GM12864 (cell line): ENCODE measurements around the gene MISP.

Source experiments
- DNase-seq: peaks from one replicate; pipeline ENCODE4 v3.0.0-alpha.2; 2011; ENCODE audit warnings: low read depth
- H3K4me3 ChIP-seq: 2 replicates; pipeline ENCODE4 v1.5.1; 2011; ENCODE audit warnings: mild to moderate bottlenecking, low read depth, low read length, control low read depth
- TF ChIP-seq, protein P1 (sequence below): IDR thresholded peaks from 2 replicates; pipeline ENCODE4 v1.5.1; 2011; ENCODE audit warnings: low read depth, mild to moderate bottlenecking, moderate library complexity, low read length, control low read depth, inconsistent platforms; ENCODE audit errors: missing control alignments

MISP gene

DNA sequence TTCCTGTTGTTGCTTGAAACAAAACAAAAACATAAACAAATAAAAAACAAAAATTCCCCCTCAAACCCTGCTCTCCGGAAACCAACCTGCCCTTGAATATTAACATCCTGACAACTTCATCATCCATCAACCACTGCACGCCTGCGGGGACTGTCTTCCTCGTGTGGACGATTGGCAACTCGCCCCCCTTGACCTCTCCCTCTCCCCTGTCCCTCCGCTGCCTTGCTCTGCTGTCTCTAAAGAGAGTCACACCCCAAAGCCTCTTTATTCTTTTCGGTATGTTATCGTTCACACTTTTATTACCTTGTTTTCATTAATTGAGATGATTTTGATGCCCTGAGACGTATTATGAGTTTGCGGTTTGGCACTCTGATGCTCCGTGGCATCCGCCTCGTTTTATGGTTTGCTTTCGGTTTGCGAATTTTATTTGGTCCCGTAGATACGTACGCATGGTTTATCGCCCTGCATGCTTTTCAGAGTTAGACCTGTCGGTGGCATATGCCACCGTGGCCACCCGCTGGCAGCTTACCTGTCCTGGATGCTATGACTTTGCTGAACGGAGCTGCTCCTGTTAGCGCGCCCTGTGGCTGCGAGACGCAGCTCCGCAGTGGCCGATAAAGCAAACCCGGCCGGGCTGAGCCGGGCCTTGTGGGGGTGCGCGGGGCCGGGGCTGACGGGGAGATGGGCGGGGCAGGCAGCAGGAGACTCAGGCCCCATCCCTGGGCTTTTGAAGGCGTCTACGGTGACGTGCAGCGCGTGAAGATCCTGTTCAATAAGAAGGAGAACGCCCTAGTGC lies 56.9 kb downstream of the MISP start:
- no peak for DNase-seq
- TF ChIP-seq, protein P1, sequence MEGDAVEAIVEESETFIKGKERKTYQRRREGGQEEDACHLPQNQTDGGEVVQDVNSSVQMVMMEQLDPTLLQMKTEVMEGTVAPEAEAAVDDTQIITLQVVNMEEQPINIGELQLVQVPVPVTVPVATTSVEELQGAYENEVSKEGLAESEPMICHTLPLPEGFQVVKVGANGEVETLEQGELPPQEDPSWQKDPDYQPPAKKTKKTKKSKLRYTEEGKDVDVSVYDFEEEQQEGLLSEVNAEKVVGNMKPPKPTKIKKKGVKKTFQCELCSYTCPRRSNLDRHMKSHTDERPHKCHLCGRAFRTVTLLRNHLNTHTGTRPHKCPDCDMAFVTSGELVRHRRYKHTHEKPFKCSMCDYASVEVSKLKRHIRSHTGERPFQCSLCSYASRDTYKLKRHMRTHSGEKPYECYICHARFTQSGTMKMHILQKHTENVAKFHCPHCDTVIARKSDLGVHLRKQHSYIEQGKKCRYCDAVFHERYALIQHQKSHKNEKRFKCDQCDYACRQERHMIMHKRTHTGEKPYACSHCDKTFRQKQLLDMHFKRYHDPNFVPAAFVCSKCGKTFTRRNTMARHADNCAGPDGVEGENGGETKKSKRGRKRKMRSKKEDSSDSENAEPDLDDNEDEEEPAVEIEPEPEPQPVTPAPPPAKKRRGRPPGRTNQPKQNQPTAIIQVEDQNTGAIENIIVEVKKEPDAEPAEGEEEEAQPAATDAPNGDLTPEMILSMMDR: no peak
- H3K4me3 ChIP-seq: no peak overlapping the region

GRCh38 chr19:808423-808775 lies 57.5 kb downstream of the MISP start:
- H3K4me3 ChIP-seq: no peak overlapping the region
- TF ChIP-seq, protein P1: no peak
- no peak for DNase-seq

DNA sequence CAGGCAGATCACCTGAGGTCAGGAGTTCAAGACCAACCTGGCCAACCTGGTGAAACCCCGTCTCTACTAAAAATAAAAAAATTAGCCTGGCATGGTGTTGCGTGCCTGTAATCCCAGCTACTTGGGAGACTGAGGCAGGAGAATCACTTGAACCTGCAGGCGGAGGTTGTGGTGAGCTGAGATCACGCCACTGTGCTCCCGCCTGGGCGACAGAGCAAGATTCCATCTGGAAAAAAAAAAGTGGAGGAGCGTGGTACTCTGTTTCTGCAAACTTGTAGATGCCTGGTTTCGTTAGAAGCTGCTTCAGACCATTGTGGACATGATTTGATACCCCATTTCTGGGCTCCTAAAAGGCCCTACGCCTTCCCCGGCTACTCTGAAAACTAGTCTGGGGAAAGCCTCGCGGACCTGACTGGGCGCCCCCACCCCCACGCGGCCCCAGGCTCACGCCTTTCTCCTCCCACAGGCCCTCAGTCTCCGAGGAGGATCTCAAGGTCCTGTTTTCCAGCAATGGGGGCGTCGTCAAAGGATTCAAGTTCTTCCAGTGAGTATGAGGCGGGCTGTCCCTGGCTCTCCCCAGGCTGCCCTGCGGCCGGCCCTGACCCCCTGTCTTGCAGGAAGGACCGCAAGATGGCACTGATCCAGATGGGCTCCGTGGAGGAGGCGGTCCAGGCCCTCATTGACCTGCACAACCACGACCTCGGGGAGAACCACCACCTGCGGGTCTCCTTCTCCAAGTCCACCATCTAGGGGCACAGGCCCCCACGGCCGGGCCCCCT lies 59.4 kb downstream of the MISP start:
- H3K4me3 ChIP-seq: no peak overlapping the region
- DNase-seq: no peak
- TF ChIP-seq, protein P1: no peak

DNA sequence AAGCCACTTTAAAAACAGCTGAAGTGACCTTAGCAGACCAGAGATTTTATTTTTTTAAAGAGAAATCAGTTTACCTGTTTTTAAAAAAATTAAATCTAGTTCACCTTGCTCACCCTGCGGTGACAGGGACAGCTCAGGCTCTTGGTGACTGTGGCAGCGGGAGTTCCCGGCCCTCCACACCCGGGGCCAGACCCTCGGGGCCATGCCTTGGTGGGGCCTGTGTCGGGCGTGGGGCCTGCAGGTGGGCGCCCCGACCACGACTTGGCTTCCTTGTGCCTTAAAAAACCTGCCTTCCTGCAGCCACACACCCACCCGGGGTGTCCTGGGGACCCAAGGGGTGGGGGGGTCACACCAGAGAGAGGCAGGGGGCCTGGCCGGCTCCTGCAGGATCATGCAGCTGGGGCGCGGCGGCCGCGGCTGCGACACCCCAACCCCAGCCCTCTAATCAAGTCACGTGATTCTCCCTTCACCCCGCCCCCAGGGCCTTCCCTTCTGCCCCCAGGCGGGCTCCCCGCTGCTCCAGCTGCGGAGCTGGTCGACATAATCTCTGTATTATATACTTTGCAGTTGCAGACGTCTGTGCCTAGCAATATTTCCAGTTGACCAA lies 60.1 kb downstream of the MISP start:
- no peak for DNase-seq
- TF ChIP-seq, protein P1: no peak
- no peak overlapping the region for H3K4me3 ChIP-seq

DNA sequence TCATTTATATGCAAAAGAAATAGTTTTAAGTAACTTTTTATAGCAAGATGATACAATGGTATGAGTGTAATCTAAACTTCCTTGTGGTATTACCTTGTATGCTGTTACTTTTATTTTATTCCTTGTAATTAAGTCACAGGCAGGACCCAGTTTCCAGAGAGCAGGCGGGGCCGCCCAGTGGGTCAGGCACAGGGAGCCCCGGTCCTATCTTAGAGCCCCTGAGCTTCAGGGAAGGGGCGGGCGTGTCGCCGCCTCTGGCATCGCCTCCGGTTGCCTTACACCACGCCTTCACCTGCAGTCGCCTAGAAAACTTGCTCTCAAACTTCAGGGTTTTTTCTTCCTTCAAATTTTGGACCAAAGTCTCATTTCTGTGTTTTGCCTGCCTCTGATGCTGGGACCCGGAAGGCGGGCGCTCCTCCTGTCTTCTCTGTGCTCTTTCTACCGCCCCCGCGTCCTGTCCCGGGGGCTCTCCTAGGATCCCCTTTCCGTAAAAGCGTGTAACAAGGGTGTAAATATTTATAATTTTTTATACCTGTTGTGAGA lies 60.7 kb downstream of the MISP start:
- TF ChIP-seq, protein P1: no peak
- no peak for DNase-seq
- no peak overlapping the region for H3K4me3 ChIP-seq

DNA sequence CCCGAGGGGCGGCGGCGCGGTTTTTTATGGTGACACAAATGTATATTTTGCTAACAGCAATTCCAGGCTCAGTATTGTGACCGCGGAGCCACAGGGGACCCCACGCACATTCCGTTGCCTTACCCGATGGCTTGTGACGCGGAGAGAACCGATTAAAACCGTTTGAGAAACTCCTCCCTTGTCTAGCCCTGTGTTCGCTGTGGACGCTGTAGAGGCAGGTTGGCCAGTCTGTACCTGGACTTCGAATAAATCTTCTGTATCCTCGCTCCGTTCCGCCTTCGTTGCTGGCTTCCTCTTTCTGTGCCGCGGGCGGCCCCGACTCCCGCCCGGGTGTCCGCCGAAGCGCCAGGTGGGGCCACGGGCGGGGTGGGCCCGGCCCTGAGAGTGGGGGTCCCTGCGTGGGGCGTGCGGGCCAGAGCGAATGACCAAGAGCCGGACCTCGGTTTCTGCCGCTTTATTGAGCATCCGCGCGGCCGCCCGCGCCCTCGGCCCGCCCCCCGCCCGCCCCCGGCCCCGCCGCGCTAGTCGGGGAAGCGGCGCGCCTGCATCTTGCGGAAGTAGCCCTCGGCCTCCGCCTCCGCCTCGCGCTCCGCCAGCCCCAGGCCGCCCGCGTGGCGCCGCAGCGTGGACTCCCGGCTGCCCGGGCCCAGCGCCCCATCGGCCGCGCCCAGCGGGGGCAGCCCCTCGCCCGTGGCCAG lies 61.3 kb downstream of the MISP start:
- H3K4me3 ChIP-seq: no peak overlapping the region
- TF ChIP-seq, protein P1: no peak
- no peak for DNase-seq
